ENCODE data around the gene RNF166.

Gene RNF166

GRCh38 chr16:88721815-88722755, 15.9 kb upstream of the RNF166 start:
- DNase-seq (ENCODE audit: extremely low read depth, low read depth), result no peak
- no peak for TF ChIP-seq CTCF (IDR thresholded peaks at IDR 0.05; ENCODE audit: low read depth, low read length)

- TF ChIP-seq CTCF (IDR thresholded peaks at IDR 0.05; ENCODE audit: low read depth, low read length), result no peak
- DNase-seq (ENCODE audit: extremely low read depth, low read depth), result no peak
Observed at GRCh38 chr16:88721236-88721635, 15.0 kb upstream of the RNF166 start.

- TF ChIP-seq CTCF (IDR thresholded peaks at IDR 0.05; ENCODE audit: low read depth, low read length), result no peak
- no peak for DNase-seq (ENCODE audit: extremely low read depth, low read depth)
Observed at GRCh38 chr16:88720396-88720970, 14.3 kb upstream of the RNF166 start.

- TF ChIP-seq CTCF (IDR thresholded peaks at IDR 0.05; ENCODE audit: low read depth, low read length), result no peak
- DNase-seq (ENCODE audit: extremely low read depth, low read depth), result no peak
Observed at GRCh38 chr16:88719933-88720296, 13.7 kb upstream of the RNF166 start.

GRCh38 chr16:88719267-88719932, 13.2 kb upstream of the RNF166 start:
- TF ChIP-seq CTCF (IDR thresholded peaks at IDR 0.05; ENCODE audit: low read depth, low read length), result no peak
- DNase-seq (ENCODE audit: extremely low read depth, low read depth), result no peak

- no peak for TF ChIP-seq CTCF (IDR thresholded peaks at IDR 0.05; ENCODE audit: low read depth, low read length)
- DNase-seq (ENCODE audit: extremely low read depth, low read depth), result no peak
Observed at GRCh38 chr16:88718178-88718577, 12.0 kb upstream of the RNF166 start.

GRCh38 chr16:88716601-88717001, 10.4 kb upstream of the RNF166 start:
- TF ChIP-seq CTCF (IDR thresholded peaks at IDR 0.05; ENCODE audit: low read depth, low read length), result no peak
- DNase-seq (ENCODE audit: extremely low read depth, low read depth), result no peak
